Muscle layer of colon (tissue), 2 donors: ENCODE data around the gene CHST13.

Experiments
- H3K27ac ChIP-seq: one replicate; pipeline ENCODE4 v1.7.0; 2013; ENCODE audit warnings: low read depth, mild to moderate bottlenecking, low read length, moderate library complexity
- H3K27me3 ChIP-seq, 2 donors: one replicate each; pipeline ENCODE4 v1.7.0; 2013; ENCODE audit warnings: low read length in 2 of 2, mild to moderate bottlenecking in 2 of 2; ENCODE audit not compliant: insufficient read depth in 2 of 2, control insufficient read depth in 1 of 2
- H3K36me3 ChIP-seq: one replicate; pipeline ENCODE4 v1.7.0; 2013; ENCODE audit warnings: mild to moderate bottlenecking, low read length; ENCODE audit not compliant: insufficient read depth
- H3K4me1 ChIP-seq: one replicate; pipeline ENCODE4 v1.7.0; 2013; ENCODE audit warnings: mild to moderate bottlenecking, low read length; ENCODE audit not compliant: insufficient read depth
- H3K4me3 ChIP-seq, 2 donors: one replicate each; pipeline ENCODE4 v1.7.0; 2013; ENCODE audit warnings: low read length in 2 of 2, low read depth in 1 of 2, mild to moderate bottlenecking in 1 of 2, moderate library complexity in 1 of 2
- H3K9ac ChIP-seq: one replicate; pipeline ENCODE4 v1.7.0; 2013; ENCODE audit warnings: low read length
- H3K9me3 ChIP-seq: one replicate; pipeline ENCODE4 v1.7.0; 2013; ENCODE audit warnings: mild to moderate bottlenecking, low read length
- donor health status: abdominal sarcoma.
- donor health status: Adenocarcinoma of cecum.

Gene CHST13, protein sequence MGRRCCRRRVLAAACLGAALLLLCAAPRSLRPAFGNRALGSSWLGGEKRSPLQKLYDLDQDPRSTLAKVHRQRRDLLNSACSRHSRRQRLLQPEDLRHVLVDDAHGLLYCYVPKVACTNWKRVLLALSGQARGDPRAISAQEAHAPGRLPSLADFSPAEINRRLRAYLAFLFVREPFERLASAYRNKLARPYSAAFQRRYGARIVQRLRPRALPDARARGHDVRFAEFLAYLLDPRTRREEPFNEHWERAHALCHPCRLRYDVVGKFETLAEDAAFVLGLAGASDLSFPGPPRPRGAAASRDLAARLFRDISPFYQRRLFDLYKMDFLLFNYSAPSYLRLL

GRCh38 chr3:126523745-126524428, at the start of gene CHST13:
Gene CHST13 (plus strand): TSS chr3:126524155. CDS start chr3:126524333, 178 bp downstream.
- Histone ChIP-seq H3K4me3 (peak within 1 kb of the TSS in 1 of 2 donors; percentile 32), H3K9me3 (no peaks in the 10 kb centered on the region), H3K9ac (no peak within 1 kb of the TSS), H3K27ac (no peak within 1 kb of the TSS), H3K36me3 (no peaks in the 10 kb centered on the region), H3K27me3 (peaks cover 9 to 16% of the 10 kb centered on the region in 2 donors), H3K4me1 (peaks cover 4% of the 10 kb centered on the region)

GRCh38 chr3:126474498-126475412, 49.2 kb upstream of the CHST13 start:
- no peaks in the 10 kb centered on the region for H3K27me3 ChIP-seq
- peaks cover 37% of the 10 kb centered on the region for H3K4me1 ChIP-seq
- peak overlapping the region; percentile 87 for H3K27ac ChIP-seq
- H3K4me3 ChIP-seq = peak overlapping the region; percentile 67 to 69
- H3K9ac ChIP-seq = peak overlapping the region; percentile 36
- H3K9me3 ChIP-seq = no peaks in the 10 kb centered on the region
- H3K36me3 ChIP-seq = peaks cover 26% of the 10 kb centered on the region

DNA sequence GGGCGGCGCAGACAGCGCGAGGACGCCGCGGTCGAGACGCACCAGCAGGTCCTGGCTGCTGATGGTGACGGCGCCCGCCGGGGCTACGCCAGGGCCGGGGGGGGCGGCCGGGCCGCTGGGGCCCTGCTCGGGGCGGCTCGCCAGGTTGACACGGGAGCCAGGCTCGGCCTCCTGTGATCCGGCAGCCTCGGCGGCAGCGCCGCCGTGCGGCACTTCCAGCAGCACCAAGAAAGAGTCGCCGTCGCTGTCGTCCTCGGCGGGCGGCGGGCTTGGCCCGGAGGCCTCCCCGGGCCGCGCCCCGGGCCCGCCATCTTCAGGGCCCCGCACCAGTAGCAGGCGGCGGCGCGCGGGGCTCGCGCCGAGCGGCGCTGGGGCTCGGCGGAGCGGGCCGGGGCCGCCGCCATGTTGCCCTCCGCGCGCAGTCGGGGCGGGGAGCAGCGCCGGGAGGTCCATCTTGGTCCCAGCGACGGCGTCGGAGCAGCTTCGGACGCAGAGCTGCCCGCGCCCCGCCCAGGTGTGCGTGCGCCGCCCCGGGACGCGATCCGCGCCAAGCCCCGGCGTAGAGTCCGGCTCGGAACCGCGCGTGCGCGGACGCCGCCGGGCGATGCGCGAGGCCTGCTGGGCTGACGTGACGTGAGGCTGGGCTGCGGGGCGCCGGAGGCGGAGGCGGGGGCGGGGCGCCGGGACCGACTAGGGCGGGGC, 48.4 kb upstream of the CHST13 start, which contains the start of gene ZXDC:
Gene ZXDC (minus strand): TSS at position 479 of the 702 bp plus-strand sequence. CDS start 26 bp downstream, at position 453.
- Histone ChIP-seq H3K9me3 (no peaks in the 10 kb centered on the region), H3K4me1 (peaks cover 38% of the 10 kb centered on the region)

GRCh38 chr3:126476166-126477060, 47.5 kb upstream of the CHST13 start:
- Histone ChIP-seq H3K4me1 (peaks cover 36% of the 10 kb centered on the region), H3K9ac (peak overlapping the region; percentile 71), H3K4me3 (peak overlapping the region; percentile 52 to 88), H3K27me3 (no peaks in the 10 kb centered on the region), H3K9me3 (no peaks in the 10 kb centered on the region), H3K36me3 (peaks cover 9% of the 10 kb centered on the region), H3K27ac (peak overlapping the region; percentile 73)

More for the DNA sequence above, 48.4 kb upstream of the CHST13 start, which contains the start of gene ZXDC:
- H3K4me3 ChIP-seq = peak within 1 kb of the TSS; percentile 67 to 88
- peaks cover 18% of the 10 kb centered on the region for H3K36me3 ChIP-seq
- peak within 1 kb of the TSS; percentile 71 for H3K9ac ChIP-seq
- no peaks in the 10 kb centered on the region for H3K27me3 ChIP-seq
- H3K27ac ChIP-seq = peak within 1 kb of the TSS; percentile 87

GRCh38 chr3:126477061-126477380, 46.9 kb upstream of the CHST13 start:
- Histone ChIP-seq H3K9ac (no peak overlapping the region), H3K4me1 (peaks cover 33% of the 10 kb centered on the region), H3K27ac (no peak overlapping the region), H3K9me3 (no peaks in the 10 kb centered on the region), H3K27me3 (no peaks in the 10 kb centered on the region), H3K4me3 (no peak overlapping the region), H3K36me3 (peaks cover 4% of the 10 kb centered on the region)

- Histone ChIP-seq H3K9me3 (no peaks in the 10 kb centered on the region), H3K4me3 (no peak overlapping the region), H3K27ac (no peak overlapping the region), H3K4me1 (peaks cover 16% of the 10 kb centered on the region), H3K27me3 (no peaks in the 10 kb centered on the region), H3K9ac (no peak overlapping the region), H3K36me3 (peaks cover under 1% of the 10 kb centered on the region)
These were observed 45.2 kb upstream of the CHST13 start for GRCh38 chr3:126478581-126479310.

- no peak overlapping the region for H3K27ac ChIP-seq
- H3K4me1 ChIP-seq = peaks cover 7% of the 10 kb centered on the region
- H3K36me3 ChIP-seq = no peaks in the 10 kb centered on the region
- H3K9ac ChIP-seq = no peak overlapping the region
- H3K9me3 ChIP-seq = no peaks in the 10 kb centered on the region
- H3K27me3 ChIP-seq = no peaks in the 10 kb centered on the region
- H3K4me3 ChIP-seq = no peak overlapping the region
These were observed 44.3 kb upstream of the CHST13 start for GRCh38 chr3:126479642-126480041.

- Histone ChIP-seq H3K4me3 (no peak overlapping the region), H3K27me3 (no peaks in the 10 kb centered on the region), H3K9me3 (no peaks in the 10 kb centered on the region), H3K4me1 (peaks cover 7% of the 10 kb centered on the region), H3K36me3 (no peaks in the 10 kb centered on the region), H3K27ac (no peak overlapping the region), H3K9ac (no peak overlapping the region)
These were observed 43.7 kb upstream of the CHST13 start for GRCh38 chr3:126480206-126480605.

DNA sequence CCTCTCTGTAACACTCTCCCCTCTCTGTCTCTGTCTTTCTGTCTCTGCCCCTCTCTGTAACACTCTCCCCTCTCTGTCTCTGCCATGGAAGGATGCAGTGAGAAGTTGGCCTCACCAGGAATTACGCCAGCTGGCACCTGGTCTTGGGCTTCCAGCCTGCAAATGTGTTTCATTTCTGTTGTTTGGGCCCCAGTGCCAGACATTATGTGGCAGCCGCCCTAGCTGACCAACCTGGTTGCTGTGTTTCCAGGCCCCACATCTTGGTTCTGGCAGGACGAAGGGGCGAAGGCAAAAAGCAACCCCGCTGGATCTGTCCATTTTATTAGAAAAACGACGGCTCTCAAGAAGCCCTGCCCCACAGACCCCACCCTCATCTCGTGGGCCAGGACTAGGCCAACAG, 43.1 kb upstream of the CHST13 start:
- Histone ChIP-seq H3K27ac (no peak overlapping the region), H3K4me1 (peaks cover 7% of the 10 kb centered on the region), H3K36me3 (no peaks in the 10 kb centered on the region), H3K9me3 (no peaks in the 10 kb centered on the region), H3K27me3 (no peaks in the 10 kb centered on the region), H3K4me3 (no peak overlapping the region), H3K9ac (no peak overlapping the region)
